HepG2 (cell line): ENCODE data around the gene METAP1D. TPM values are rescaled to one million over a fixed set of nuclear protein-coding genes. Genes with fewer than 3 reads are reported as not detected.
A peak's percentile ranks its signal among the peaks of the same experiment; 100 is the strongest.

ENCODE experiments used
- ATAC-seq: fragments of 200-7000 bp; cut with Tn5 transposase; 3 replicates; pipeline ENCODE4 v1.9.1; 2020; ENCODE audit warnings: mild to moderate bottlenecking, moderate library complexity
- BruUV-seq: library from RNA; stranded (reverse); fragments of 400-500 nt; replicated peaks from 2 replicates; lab custom pipeline; 2021; lab: Mats Ljungman, UMichigan
- CTCF ChIA-PET: fragments of 300-600 bp; formaldehyde crosslinking; extraction: SDS; loops from one replicate; lab custom pipeline; 2021; ENCODE audit warnings: low total read pairs, inconsistent platforms, low intra/inter-chr PET ratio; lab: Yijun Ruan, JAX
- POLR2A ChIA-PET: fragments of 350-600 bp; sonication (Branson Sonifier 250); formaldehyde crosslinking; loops from one replicate; lab custom pipeline; 2020; ENCODE audit warnings: antibody characterized with exemption, inconsistent platforms; lab: Yijun Ruan, JAX
- DNase-seq: peaks from one replicate; pipeline ENCODE4 v3.0.0-alpha.2; 2015; ENCODE audit warnings: low spot score
- FAIRE-seq: peaks from 3 replicates; lab custom pipeline; 2011; peaks lifted over from hg19 to GRCh38; lab: Jason Lieb, UNC
- H2AFZ ChIP-seq: one replicate; pipeline ENCODE4 v1.6.1; 2011; ENCODE audit warnings: low read length, inconsistent platforms
- H3K27ac ChIP-seq: fragments of 300-600 bp; 3 replicates; pipeline ENCODE4 v1.8.0; 2011; ENCODE audit warnings: mixed run types, mild to moderate bottlenecking, mixed read lengths, low read length, inconsistent platforms; ENCODE audit not compliant: insufficient read depth; ENCODE audit errors: extremely low read length
- H3K27me3 ChIP-seq, 2 experiments: fragments of 200-600 bp in 1 of 2; 2 replicates in 1 of 2; 3 replicates in 1 of 2; pipeline versions ENCODE4 v1.6.0 to v1.8.0; 2011; ENCODE audit warnings: low read length in 2 of 2, mild to moderate bottlenecking in 2 of 2, moderate library complexity in 2 of 2, inconsistent platforms in 1 of 2; ENCODE audit not compliant: insufficient read depth in 2 of 2, control insufficient read depth in 1 of 2
- H3K36me3 ChIP-seq, 2 experiments: fragments of 200-600 bp in 1 of 2; replicated peaks in 1 of 2; 2 replicates in 1 of 2; 3 replicates in 1 of 2; pipeline versions ENCODE4 v1.5.1 to v1.8.0; 2011; ENCODE audit warnings: low read length in 2 of 2, inconsistent platforms in 1 of 2; ENCODE audit not compliant: insufficient read depth in 2 of 2, control insufficient read depth in 1 of 2
- H3K4me1 ChIP-seq: 2 replicates; pipeline ENCODE4 v1.5.1; 2012; ENCODE audit warnings: low read length, inconsistent platforms; ENCODE audit not compliant: insufficient read depth
- H3K4me2 ChIP-seq: 2 replicates; pipeline ENCODE4 v1.6.0; 2011; ENCODE audit warnings: low read depth, low read length, inconsistent platforms
- H3K4me3 ChIP-seq, 3 experiments: fragments of 200-600 bp in 1 of 3; sonication (generic), shearing (Covaris generic) in 1 of 3; replicated peaks in 1 of 3; 2 replicates each; pipeline ENCODE4 v1.5.1; 2011 to 2016; ENCODE audit warnings: low read length in 3 of 3, inconsistent platforms in 2 of 3, low read depth in 2 of 3, mild to moderate bottlenecking in 2 of 3, control low read depth in 1 of 3, mixed read lengths in 1 of 3; ENCODE audit not compliant: insufficient read depth in 1 of 3
- H3K79me2 ChIP-seq: one replicate; pipeline ENCODE4 v1.6.1; 2011; ENCODE audit warnings: low read length, inconsistent platforms; ENCODE audit not compliant: insufficient read depth
- H3K9ac ChIP-seq: 2 replicates; pipeline ENCODE4 v1.6.0; 2011; ENCODE audit warnings: mild to moderate bottlenecking, low read depth, low read length, inconsistent platforms; ENCODE audit not compliant: insufficient read depth
- H3K9me3 ChIP-seq: 2 replicates; pipeline ENCODE4 v1.5.1; 2012; ENCODE audit warnings: mild to moderate bottlenecking, low read length
- H4K20me1 ChIP-seq: 2 replicates; pipeline ENCODE4 v1.6.0; 2011; ENCODE audit warnings: inconsistent platforms, mild to moderate bottlenecking, low read length, moderate library complexity; ENCODE audit not compliant: insufficient read depth
- CREM ChIP-seq, 2 experiments: sonication (generic) in 1 of 2; formaldehyde crosslinking in 1 of 2; IDR thresholded peaks; 2 replicates each; pipeline versions ENCODE4 v1.4.0 to v1.6.1; 2016 to 2020; ENCODE audit warnings: antibody characterized with exemption in 1 of 2, mild to moderate bottlenecking in 1 of 2, missing genetic modification reagents in 1 of 2
- DBP ChIP-seq: sonication (generic); formaldehyde crosslinking; IDR thresholded peaks from 2 replicates; pipeline ENCODE4 v1.4.0; 2020; ENCODE audit warnings: missing genetic modification reagents; ENCODE audit errors: not compliant biosample characterization
- HNRNPUL1 ChIP-seq: fragments of 200-400 bp; formaldehyde crosslinking; IDR thresholded peaks from 2 replicates; pipeline ENCODE4 v1.6.1; 2017; ENCODE audit warnings: low read depth, mild to moderate bottlenecking, low read length, moderate library complexity
- NFATC3 ChIP-seq: sonication (generic); formaldehyde crosslinking; IDR thresholded peaks from 2 replicates; pipeline ENCODE4 v1.5.1; 2020; ENCODE audit warnings: mild to moderate bottlenecking, missing genetic modification reagents
- NR2F6 ChIP-seq, 2 experiments: IDR thresholded peaks; 2 replicates each; pipeline ENCODE4 v1.6.1; 2016; ENCODE audit warnings: antibody characterized with exemption in 1 of 2, mild to moderate bottlenecking in 1 of 2
- PCBP2 ChIP-seq: fragments of 200-400 bp; formaldehyde crosslinking; optimal IDR thresholded peaks from 2 replicates; pipeline ENCODE3; 2018; ENCODE audit warnings: low read length, low read depth; ENCODE audit not compliant: poor library complexity, severe bottlenecking
- RCOR2 ChIP-seq: IDR thresholded peaks from 2 replicates; pipeline ENCODE4 v1.6.1; 2016; ENCODE audit warnings: missing biosample characterization, missing genetic modification reagents
- SATB2 ChIP-seq: sonication (generic); formaldehyde crosslinking; IDR thresholded peaks from 2 replicates; pipeline ENCODE4 v1.5.0; 2020; ENCODE audit warnings: missing genetic modification reagents
- SMC3 ChIP-seq: IDR thresholded peaks from 2 replicates; pipeline ENCODE4 v1.6.1; 2011; ENCODE audit warnings: low read length, improper control_type of control experiment
- SOX13 ChIP-seq, 3 experiments: fragments of 450-650 bp in 1 of 3; sonication (generic) in 1 of 3; formaldehyde crosslinking in 1 of 3; IDR thresholded peaks in 2 of 3; conservative IDR thresholded peaks in 1 of 3; 2 replicates each; pipeline versions ENCODE4 v1.5.0 to v1.6.1; 2016 to 2020; ENCODE audit warnings: antibody characterized with exemption in 1 of 3, mild to moderate bottlenecking in 1 of 3, missing compliant biosample characterization in 1 of 3, missing genetic modification reagents in 1 of 3, moderate library complexity in 1 of 3
- STAG1 ChIP-seq: sonication (generic); formaldehyde crosslinking; IDR thresholded peaks from 2 replicates; pipeline ENCODE4 v1.4.0; 2020; ENCODE audit warnings: missing genetic modification reagents
- ZNF121 ChIP-seq: sonication (generic); formaldehyde crosslinking; IDR thresholded peaks from 2 replicates; pipeline ENCODE4 v1.5.0; 2020; ENCODE audit warnings: mild to moderate bottlenecking, missing genetic modification reagents
- ZNF710 ChIP-seq: sonication (generic); formaldehyde crosslinking; IDR thresholded peaks from 2 replicates; pipeline ENCODE4 v1.5.0; 2020; ENCODE audit warnings: mild to moderate bottlenecking, missing genetic modification reagents, borderline replicate concordance
- WGBS: methylation state at CpG from one replicate; pipeline ENCODE4 v1.1.6; 2017; ENCODE audit warnings: low lambda C conversion rate; 5-methylcytosine and 5-hydroxymethylcytosine counted together
- in situ Hi-C: cut with HindIII; loops from 2 replicates; pipeline ENCODE4 v1.10.0; 2017; ENCODE audit warnings: low pct_unique_long_range_greater_than_20kb; ENCODE audit not compliant: extremely low pct_ligation_motif_present
- intact Hi-C: fragments of 100-400 bp; cut with micrococcal nuclease; formaldehyde crosslinking; loops from one replicate; pipeline ENCODE4 v1.10.0; 2022; ENCODE audit not compliant: unreplicated experiment
- polyA plus RNA-seq, 8 experiments: library from polyadenylated mRNA; depleted of rRNA in 3 of 8; stranded (reverse) in 7 of 8; unstranded in 1 of 8; fragments of >200 nt; fragmentation: Illumina TruSeq in 4 of 8; extraction: Trizol in 4 of 8; gene quantifications; 2 replicates each; pipeline versions ENCODE4 v1.2.1 to v1.2.3, GENCODE V29; 2011 to 2016; ENCODE audit warnings: low read depth in 4 of 8, missing spikeins in 1 of 8, mixed read lengths in 1 of 8; ENCODE audit not compliant: insufficient read depth in 1 of 8
- total RNA-seq, 5 experiments: library from RNA; depleted of rRNA; stranded (reverse); fragments of >200 nt; fragmentation: Illumina TruSeq; extraction: Trizol; gene quantifications; 2 replicates each; pipeline ENCODE4 v1.2.3, GENCODE V29; 2016; ENCODE audit warnings: low read depth in 1 of 5

The METAP1D gene
- total and polyA plus RNA-seq, 2 of the 13 experiments (the other 11 are each of a cell fraction or from before 2014, with no cell fraction given) = 14.7 to 21.6 TPM

GRCh38 chr2:172046080-172046678 is 46.4 kb downstream of the METAP1D start:
- no peak overlapping the region for H3K4me3 ChIP-seq
- no peaks in the 10 kb centered on the region for H3K27me3 ChIP-seq
- FAIRE-seq = no peak
- no peak for ATAC-seq
- CTCF ChIA-PET = no interaction called here
- H3K36me3 ChIP-seq = no peaks in the 10 kb centered on the region
- H4K20me1 ChIP-seq = no peaks in the 10 kb centered on the region
- no peak overlapping the region for H3K4me2 ChIP-seq
- no peak overlapping the region for H3K27ac ChIP-seq
- no peak for DNase-seq
- POLR2A ChIA-PET = no interaction called here
- in situ Hi-C loops (no loop called here), intact Hi-C loops (no loop called here)
- 0 out of 2 replicates have a peak, but pooled peaks have one; percentile 26 for TF ChIP-seq HNRNPUL1
- TF ChIP-seq ZNF710 = no peak
- no TSS peak for BruUV-seq
- no peak overlapping the region for H2AFZ ChIP-seq
- peaks cover 35% of the 10 kb centered on the region for H3K4me1 ChIP-seq
- no peak overlapping the region for H3K9ac ChIP-seq
- no peaks in the 10 kb centered on the region for H3K9me3 ChIP-seq
- 68% methylated on average over 1 of the region's 1 CpG for WGBS
- no peaks in the 10 kb centered on the region for H3K79me2 ChIP-seq

GRCh38 chr2:172046866-172047565 is 47.3 kb downstream of the METAP1D start:
- no TSS peak for BruUV-seq
- no peak for TF ChIP-seq DBP (CRISPR knock-in tag)
- no peak for TF ChIP-seq SATB2 (CRISPR knock-in tag)
- no peak for TF ChIP-seq NR2F6 (IDR thresholded peaks at IDR 0.05)
- no peak for TF ChIP-seq NR2F6 (CRISPR knock-in tag; IDR thresholded peaks at IDR 0.05)
- no peak for TF ChIP-seq SOX13 (IDR thresholded peaks at IDR 0.05)
- TF ChIP-seq SOX13 (CRISPR knock-in tag; conservative IDR thresholded peaks at IDR 0.05 in 1 of 2, IDR thresholded peaks at IDR 0.05 in 1 of 2) = no peak
- TF ChIP-seq PCBP2 = no peak
- no peak for TF ChIP-seq RCOR2 (CRISPR knock-in tag)
- TF ChIP-seq NFATC3 = no peak
- no peak for TF ChIP-seq SMC3
- TF ChIP-seq CREM (IDR thresholded peaks at IDR 0.05) = no peak
- TF ChIP-seq CREM (CRISPR knock-in tag; IDR thresholded peaks at IDR 0.05) = no peak
- TF ChIP-seq ZNF121 = peak; percentile 76
- TF ChIP-seq STAG1 (CRISPR knock-in tag) = no peak

More at GRCh38 chr2:172046866-172047565, 47.3 kb downstream of the METAP1D start:
- in situ Hi-C loops = no loop called here
- H3K4me3 ChIP-seq = no peak overlapping the region
- H3K9me3 ChIP-seq = no peaks in the 10 kb centered on the region
- H3K27ac ChIP-seq = no peak overlapping the region
- no peaks in the 10 kb centered on the region for H4K20me1 ChIP-seq
- 67% methylated on average over 3 of the region's 3 CpGs for WGBS
- H3K4me1 ChIP-seq = peaks cover 43% of the 10 kb centered on the region
- no peaks in the 10 kb centered on the region for H3K27me3 ChIP-seq
- ATAC-seq (peak; percentile 18; the same call in 2 of the 3 replicates), FAIRE-seq (no peak), DNase-seq (no peak)
- ChIA-PET POLR2A (no interaction called here), CTCF (no interaction called here)
- H3K79me2 ChIP-seq = no peaks in the 10 kb centered on the region
- intact Hi-C loops = no loop called here
- no peak overlapping the region for H2AFZ ChIP-seq
- H3K4me2 ChIP-seq = no peak overlapping the region
- H3K9ac ChIP-seq = no peak overlapping the region
- H3K36me3 ChIP-seq = no peaks in the 10 kb centered on the region
